Measurements from ENCODE around the gene MYF6.

MYF6 gene

GRCh38 chr12:80711866-80712265 lies 4.4 kb downstream of the MYF6 start:
- H3K4me3 ChIP-seq (ENCODE audit: low read depth, low read length), result no peak overlapping the region
- no peak for TF ChIP-seq CTCF (IDR thresholded peaks at IDR 0.05; ENCODE audit: insufficient read depth, low read depth, low read length, missing control alignments)
- DNase-seq (ENCODE audit: low read depth), result no peak

GRCh38 chr12:80712866-80713265 lies 5.4 kb downstream of the MYF6 start:
- no peak for DNase-seq (ENCODE audit: low read depth)
- TF ChIP-seq CTCF (IDR thresholded peaks at IDR 0.05; ENCODE audit: insufficient read depth, low read depth, low read length, missing control alignments), result no peak
- H3K4me3 ChIP-seq (ENCODE audit: low read depth, low read length), result no peak overlapping the region

- DNase-seq (ENCODE audit: low read depth), result no peak
- TF ChIP-seq CTCF (IDR thresholded peaks at IDR 0.05; ENCODE audit: insufficient read depth, low read depth, low read length, missing control alignments), result no peak
- H3K4me3 ChIP-seq (ENCODE audit: low read depth, low read length), result no peak overlapping the region
Observed at GRCh38 chr12:80713419-80713818, 6.0 kb downstream of the MYF6 start.

- TF ChIP-seq CTCF (IDR thresholded peaks at IDR 0.05; ENCODE audit: insufficient read depth, low read depth, low read length, missing control alignments), result no peak
- H3K4me3 ChIP-seq (ENCODE audit: low read depth, low read length), result no peak overlapping the region
- no peak for DNase-seq (ENCODE audit: low read depth)
Observed at GRCh38 chr12:80714055-80714454, 6.6 kb downstream of the MYF6 start.

GRCh38 chr12:80714846-80715245 lies 7.4 kb downstream of the MYF6 start:
- DNase-seq (ENCODE audit: low read depth), result no peak
- no peak for TF ChIP-seq CTCF (IDR thresholded peaks at IDR 0.05; ENCODE audit: insufficient read depth, low read depth, low read length, missing control alignments)
- no peak overlapping the region for H3K4me3 ChIP-seq (ENCODE audit: low read depth, low read length)

- no peak for TF ChIP-seq CTCF (IDR thresholded peaks at IDR 0.05; ENCODE audit: insufficient read depth, low read depth, low read length, missing control alignments)
- H3K4me3 ChIP-seq (ENCODE audit: low read depth, low read length), result no peak overlapping the region
- no peak for DNase-seq (ENCODE audit: low read depth)
Observed at GRCh38 chr12:80715713-80716249, 8.3 kb downstream of the MYF6 start.

GRCh38 chr12:80716696-80717469 lies 9.4 kb downstream of the MYF6 start, which contains the start of gene MYF5:
Gene MYF5 (plus strand): TSS chr12:80716912. CDS start chr12:80717064, 152 bp downstream.
- DNase-seq (ENCODE audit: low read depth), result no peak
- no peak within 1 kb of the TSS for H3K4me3 ChIP-seq (ENCODE audit: low read depth, low read length)
- TF ChIP-seq CTCF (IDR thresholded peaks at IDR 0.05; ENCODE audit: insufficient read depth, low read depth, low read length, missing control alignments), result no peak
